Activated T-helper 1 cell treated with Interleukin-2 at 50 U/mL for 16 hours (primary cell): ENCODE results near the gene NUDT5.
"Not testable (repeated sequence)": the region's sequence is repeated elsewhere in the genome, so short reads cannot be mapped to it uniquely, and the experiment has no call there.

Experiments used
- DNase-seq: peaks from one replicate; pipeline ENCODE4 v3.0.0-alpha.2; 2020; ENCODE audit warnings: low read depth

NUDT5 gene

DNA sequence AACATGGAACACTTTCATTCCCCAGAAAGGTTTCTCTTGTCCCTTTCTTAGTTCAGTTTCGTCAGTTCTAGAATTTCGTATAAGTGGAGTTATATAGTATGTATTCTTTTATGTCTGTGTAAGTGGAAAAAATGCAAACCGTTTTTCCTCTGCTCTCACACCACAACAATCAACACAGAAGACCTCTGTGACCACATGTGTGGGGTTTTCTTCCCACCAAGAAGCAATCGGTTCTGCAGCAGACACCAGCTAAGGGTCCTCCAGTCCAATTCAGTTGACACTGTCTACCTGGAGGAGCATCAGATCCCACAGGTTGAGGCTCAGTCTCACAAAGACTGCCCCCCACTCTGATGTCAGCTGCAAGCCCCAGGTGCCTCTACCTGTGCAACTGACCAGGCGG, 6.5 kb upstream of the NUDT5 start:
- DNase-seq, result no peak

GRCh38 chr10:12201543-12201942, 5.9 kb upstream of the NUDT5 start:
- DNase-seq, result no peak

DNA sequence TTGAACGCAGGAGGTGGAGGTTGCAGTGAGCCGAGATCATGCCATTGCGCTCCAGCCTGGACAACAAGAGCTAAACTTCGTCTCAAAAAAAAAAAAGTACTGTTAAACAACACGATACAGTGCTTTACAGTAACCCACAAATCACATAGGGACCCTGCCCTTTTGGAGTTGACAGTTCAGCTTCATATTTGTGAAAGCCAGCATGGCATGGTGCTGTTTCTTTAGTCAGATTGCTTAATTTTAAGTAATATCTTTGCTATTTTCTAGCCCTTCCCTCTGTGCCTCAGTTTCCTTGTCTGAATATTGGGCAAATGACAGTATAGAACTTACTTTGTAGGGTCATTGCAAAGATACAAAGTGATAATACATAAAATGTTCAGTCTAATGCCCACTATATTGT, 5.2 kb upstream of the NUDT5 start:
- DNase-seq, result no peak

GRCh38 chr10:12198156-12198555, 2.5 kb upstream of the NUDT5 start:
- DNase-seq, result no peak

GRCh38 chr10:12196531-12197211, 980 bp upstream of the NUDT5 start:
- no peak for DNase-seq

DNA sequence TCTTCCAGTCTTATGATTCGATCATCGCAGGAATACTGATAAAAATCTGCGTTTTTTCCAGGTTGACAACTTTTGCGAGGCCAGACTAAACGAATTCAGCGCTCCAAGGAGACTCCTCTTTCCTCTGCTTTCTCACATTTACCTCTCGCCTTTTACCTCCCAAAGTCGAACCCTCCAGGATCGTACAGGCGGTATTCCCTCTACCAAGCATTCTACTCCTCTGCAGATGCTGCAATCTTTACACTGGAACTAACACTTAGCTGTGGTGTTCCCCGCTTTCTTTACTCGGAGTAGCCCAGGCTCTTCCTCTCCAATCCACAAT, 449 bp downstream of the NUDT5 start:
- DNase-seq, result no peak

DNA sequence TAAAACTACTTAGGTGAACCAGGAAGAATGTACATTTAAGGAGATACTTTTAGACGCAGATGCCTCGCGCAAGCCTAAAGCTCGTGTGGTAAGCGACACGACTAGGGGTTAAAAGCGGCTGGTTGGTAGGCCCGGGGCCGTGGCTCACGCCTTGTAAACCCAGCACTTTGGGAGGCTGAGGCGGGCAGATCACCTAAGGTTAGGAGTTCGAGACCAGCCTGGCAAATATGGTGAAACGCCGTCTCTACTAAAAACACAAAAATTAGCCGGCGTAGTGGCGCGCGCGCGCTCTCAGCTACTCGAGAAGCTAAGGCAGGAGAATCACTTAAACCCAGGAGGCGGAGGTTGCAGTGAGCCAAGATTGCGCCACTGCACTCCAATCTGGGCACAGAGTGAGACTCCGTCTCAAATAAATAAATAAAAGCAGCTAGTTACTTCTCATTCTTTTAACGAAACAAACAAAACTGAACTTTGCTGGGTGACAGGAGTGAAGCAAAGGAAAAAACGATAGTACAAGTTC, 879 bp downstream of the NUDT5 start:
- no peak for DNase-seq

DNA sequence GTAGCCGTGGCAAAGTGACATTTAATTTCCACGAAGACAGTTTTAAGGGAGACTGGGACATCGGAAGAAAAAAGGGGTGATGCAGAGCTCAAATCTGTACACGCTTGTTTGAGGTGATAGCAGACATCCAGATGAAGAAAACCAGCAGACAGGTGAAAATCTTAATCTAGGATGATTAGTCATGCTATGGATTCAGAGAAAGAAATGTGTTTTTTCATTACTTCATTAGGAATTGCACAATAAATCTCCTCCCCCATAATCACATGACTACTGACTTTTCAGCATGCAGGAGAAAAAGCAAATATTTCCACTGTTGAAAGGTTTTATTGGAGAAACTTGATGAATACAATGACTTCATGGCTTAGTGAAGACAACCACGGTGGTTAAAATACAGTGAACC, 2.5 kb downstream of the NUDT5 start:
- DNase-seq, result no peak

GRCh38 chr10:12191715-12192114, 4.0 kb downstream of the NUDT5 start:
- no peak for DNase-seq

DNA sequence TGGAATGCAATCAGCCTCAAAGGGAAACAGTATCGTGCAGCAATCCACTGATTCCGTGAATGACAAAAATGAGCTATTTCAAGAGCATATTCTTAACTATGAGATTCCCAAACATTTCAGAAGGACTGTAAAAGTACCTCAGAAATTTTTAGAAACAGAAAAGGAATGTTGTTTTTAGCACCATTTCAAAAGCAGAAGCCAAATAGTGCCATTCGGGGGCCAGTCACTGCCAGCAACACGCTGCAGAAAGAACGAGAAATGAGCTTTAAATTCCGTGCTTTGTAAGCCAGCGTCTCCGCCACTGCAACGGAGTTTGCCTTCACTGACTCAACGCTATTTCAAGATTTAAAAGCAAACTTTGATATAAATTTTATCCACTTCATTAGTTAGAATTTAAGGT, 6.3 kb downstream of the NUDT5 start:
- DNase-seq, result no peak

- DNase-seq, result no peak
Measured at GRCh38 chr10:12188656-12189055, 7.0 kb downstream of the NUDT5 start.

DNA sequence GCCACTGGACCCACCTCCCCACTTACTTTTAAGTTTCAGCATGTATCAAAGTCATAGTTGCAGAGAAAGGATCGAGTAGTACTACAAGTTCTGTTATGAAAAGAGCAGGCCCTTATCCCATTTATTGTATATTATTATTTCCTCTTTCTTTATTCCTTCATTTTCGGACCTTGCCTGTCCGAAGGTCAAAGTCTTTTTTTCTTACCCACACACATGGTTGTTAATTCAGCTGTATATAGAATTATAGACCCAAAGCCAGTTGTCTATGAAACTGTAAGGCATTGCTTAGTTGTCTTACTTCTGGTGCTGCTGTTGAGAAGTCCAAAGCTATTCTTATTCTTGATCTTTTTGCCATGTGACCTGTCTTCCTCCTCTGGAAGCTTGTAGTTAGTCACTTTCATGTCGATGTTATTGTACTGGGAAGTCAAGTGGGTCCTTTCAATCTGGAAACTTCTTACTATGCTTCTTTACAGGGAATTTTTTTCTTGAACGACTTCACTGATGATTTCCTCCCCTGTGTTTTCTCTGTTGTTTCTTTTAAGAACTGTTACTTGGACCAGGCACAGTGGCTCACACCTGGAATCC, 8.3 kb downstream of the NUDT5 start:
- DNase-seq, result no peak

GRCh38 chr10:12186323-12186722, 9.4 kb downstream of the NUDT5 start:
- no peak for DNase-seq

- DNase-seq, result no peak
Measured at GRCh38 chr10:12184165-12184564, 11.5 kb downstream of the NUDT5 start.

- DNase-seq, result peak; percentile 63
Measured at GRCh38 chr10:12181065-12181775, 14.5 kb downstream of the NUDT5 start.

DNA sequence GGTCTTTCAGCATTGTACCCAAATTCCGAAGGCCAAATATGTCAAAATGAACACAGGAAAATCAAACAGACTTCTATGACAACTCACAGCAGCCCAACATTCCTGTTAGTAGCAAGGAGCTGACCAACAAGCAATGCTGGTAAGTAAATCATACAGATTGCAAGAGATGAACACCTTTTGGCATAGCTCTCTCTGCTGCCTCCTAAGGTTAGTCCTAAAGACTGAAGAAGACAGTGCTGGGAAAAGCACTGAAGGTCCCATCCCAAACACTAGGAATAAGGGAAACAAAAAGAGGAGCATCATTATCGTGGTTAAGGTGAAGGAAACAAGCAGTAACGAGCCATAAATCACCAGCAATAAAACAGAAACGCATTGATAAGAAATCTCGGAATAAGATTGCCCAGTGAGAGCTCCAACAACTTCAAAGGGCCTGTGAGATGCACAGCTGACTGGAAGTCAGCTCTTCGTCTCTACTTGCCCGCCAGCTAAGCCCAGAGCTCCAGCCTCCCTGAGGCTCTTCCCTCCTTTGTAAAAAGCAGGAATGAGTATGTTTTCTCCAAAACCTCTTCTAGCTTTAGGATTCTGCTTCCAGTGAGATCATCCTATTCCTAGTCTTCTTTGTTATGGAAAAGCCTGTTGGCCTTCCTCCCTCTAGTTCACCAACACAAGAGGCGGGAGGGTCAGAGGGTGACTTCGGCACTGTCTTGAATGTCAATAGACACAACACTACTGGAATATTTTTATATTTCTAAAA, 15.3 kb downstream of the NUDT5 start:
- no peak for DNase-seq

GRCh38 chr10:12179606-12180170, 16.0 kb downstream of the NUDT5 start:
- DNase-seq, result no peak

GRCh38 chr10:12177642-12178041, 18.0 kb downstream of the NUDT5 start:
- no peak for DNase-seq

- DNase-seq, result not testable (repeated sequence)
Measured at GRCh38 chr10:12171512-12171911, 24.2 kb downstream of the NUDT5 start.

DNA sequence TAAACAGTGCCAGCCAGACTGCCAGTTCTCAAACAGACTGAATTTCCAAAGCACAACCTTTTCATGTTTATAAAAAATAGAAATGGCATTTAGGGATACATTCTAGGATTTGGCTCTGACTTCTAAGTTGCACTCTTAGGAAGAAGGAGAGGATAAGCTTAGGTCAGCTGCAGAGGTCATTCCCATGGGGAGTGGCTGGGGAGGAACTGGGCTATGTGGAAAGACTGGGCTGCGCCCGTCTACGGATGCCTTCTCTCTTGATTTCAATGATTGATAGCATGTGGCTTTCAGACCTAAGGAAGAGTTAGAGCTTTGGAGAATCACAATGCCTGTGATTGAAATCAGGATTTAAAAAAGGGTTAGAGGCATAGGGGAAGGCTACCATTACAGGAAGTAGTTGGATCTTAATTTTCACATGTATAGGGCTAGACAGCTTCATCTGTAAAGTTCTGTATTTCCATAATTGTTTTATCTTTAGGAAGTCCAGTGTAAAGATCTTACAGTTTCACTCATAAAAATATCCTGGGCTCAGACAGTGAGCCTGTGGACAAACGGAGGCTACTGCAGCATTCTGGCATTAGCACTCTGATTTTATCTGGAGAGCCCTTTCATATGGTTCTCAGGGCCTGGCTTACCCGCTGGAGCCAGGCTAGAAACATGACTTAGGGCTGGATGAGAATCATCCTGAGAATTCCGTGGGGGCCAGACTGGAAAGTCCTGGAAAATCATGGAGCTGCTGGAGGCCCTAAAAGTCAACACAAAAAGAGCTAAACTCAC, 29.5 kb downstream of the NUDT5 start:
- no peak for DNase-seq

GRCh38 chr10:12165036-12165435, 30.7 kb downstream of the NUDT5 start:
- DNase-seq, result no peak

DNA sequence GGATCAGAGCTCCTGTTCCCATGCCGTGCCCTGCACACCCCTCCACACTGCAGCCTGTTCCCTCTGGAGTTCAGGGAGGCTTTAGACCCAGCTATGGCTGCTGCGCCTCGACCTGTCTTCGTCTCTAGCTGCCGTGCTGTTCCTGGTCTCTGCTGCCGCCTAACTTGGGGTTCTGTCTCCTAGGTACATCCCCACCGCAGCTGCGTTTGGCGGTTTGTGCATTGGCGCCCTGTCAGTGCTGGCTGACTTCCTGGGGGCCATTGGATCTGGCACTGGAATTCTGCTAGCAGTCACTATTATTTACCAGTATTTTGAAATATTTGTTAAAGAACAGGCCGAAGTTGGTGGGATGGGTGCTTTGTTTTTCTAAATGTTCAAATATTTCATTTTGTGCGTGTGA, 31.6 kb downstream of the NUDT5 start:
- no peak for DNase-seq
